ENCODE results near the gene PSMB1.
"Not testable (repeated sequence)": the region's sequence is repeated elsewhere in the genome, so short reads cannot be mapped to it uniquely, and the experiment has no call there.

The PSMB1 gene

DNA sequence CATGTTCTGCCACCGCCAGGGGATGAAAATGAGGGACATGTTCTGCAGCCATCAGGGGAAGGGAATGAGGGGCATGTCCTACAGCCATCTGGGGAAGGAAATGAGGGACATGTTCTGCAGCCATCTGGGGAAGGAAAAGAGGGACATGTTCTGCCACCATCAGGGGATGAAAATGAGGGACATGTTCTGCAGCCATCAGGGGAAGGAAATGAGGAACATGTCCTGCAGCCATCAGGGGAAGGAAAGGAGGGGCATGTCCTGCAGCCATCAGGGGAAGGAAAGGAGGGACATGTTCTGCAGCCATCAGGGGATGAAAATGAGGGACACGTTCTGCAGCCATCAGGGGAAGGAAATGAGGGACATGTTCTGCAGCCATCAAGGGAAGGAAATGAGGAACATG, 50.8 kb downstream of the PSMB1 start:
- not testable (repeated sequence) for DNase-seq

DNA sequence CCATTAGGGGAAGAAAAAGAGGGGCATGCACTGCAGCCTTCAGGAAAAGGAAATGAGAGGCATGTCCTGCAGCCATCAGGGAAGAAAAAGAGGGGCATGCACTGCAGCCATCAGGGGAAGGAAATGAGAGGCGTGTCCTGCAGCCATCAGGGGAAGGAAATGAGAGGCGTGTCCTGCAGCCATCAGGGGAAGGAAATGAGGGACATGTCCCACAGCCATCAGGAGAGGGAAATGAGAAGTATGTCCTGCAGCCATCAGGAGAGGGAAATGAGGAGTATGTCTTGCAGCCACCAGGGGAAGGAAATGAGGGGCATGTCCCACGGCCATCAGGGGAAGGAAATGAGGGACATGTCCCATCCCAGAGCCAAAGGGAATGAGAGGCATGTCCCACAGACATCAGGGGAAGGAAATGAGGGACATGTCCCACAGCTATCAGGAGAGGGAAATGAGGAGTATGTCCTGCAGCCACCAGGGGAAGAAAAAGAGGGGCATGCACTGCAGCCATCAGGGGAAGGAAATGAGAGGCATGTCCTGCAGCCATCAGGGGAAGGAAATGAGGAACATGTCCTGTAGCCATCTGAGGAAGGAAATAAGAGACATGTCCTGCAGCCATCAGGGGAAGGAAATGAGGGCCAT, 52.0 kb downstream of the PSMB1 start:
- no peak for DNase-seq

DNA sequence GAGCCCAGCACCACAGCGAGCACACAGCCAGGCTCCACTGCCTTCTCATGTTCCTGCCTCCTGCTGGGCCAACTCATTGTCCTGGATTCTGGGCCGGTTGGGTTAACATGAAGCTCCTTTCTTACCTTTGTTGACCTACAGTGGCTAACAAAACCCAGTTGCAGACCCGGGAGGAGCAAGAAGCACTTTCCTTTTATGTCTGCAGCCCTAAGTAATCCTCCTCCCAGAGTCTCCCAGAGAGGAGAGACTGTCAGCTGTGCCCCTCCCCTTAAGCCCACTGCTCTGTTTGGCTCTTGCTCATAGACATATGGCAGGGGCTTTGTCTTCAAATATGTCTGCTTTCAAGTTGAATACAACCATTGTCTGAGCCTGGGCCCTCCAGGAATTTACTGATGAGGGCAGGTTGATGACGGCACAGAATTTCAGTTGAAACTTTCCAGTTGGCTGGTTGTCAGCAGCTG, 55.2 kb downstream of the PSMB1 start:
- DNase-seq = no peak

- no peak for DNase-seq
These were observed 59.8 kb downstream of the PSMB1 start for GRCh38 chr6:170493354-170493753.

GRCh38 chr6:170490259-170490658, 62.8 kb downstream of the PSMB1 start:
- no peak for DNase-seq

DNA sequence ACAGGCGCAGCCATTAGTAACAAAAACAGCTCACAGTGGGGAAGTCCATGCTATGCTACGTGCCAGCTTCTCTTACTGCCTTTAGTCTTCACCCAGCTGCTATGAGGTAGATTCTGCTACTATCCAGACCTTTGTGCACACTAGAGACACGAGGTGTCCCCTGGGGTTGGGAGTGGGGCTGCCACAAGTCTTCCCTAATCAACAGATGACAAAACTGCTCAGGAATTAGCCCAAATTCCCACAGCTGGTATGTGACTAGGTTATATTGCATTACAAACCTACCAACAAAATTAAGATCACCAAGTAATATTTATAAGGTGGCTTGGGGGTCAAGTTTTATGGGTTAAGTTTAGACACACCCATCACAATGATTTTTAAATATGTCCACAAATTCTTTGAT, 63.3 kb downstream of the PSMB1 start:
- no peak for DNase-seq

DNA sequence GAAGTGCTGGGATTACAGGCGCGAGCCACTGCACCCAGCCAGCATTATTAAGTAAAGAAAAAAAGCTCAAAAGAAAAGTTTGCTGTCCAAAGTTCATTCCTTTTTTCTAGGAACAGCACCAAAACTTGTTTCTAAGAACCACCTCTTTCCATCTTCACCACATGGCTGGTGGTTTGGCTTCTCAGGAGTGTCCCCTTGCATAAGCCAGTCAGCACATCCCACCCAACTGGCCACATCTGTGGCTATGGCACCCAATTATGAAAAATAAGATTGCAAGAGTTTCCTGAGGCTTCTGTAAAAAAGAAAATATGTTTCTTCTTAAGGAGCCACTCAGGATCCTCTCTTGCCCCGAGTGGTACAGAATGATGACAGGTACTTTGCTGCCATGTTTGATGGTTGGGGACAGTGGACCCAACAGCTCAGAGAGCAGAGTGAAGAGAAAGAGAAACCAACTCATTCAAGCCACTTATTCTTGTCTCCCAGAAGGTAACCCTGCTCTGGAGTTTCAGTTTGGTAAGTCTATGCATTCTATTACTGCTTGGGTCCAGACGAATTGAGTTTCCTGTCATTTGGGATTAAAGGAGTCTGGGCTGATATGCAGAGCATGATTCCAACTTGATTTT, 65.3 kb downstream of the PSMB1 start:
- no peak for DNase-seq

DNA sequence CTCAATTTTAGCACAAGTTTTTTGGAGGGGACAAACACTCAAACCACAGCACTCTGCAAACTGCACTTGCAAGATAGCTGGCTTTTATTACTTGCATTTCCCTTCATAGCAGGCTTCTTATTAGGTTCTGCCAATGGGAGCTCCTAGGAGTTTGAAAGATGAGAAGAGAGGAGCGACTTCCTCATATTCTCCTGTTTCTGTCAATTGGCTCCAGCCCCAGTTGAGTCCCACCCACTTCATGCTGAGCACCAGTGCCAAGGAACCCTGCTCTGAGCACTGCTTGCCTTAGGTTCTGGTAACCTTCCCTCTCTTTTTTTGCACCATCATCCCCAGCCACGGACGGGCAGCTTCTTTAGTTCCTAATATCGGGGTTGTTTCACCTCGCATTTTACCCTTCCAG, 67.9 kb downstream of the PSMB1 start:
- DNase-seq = no peak

All from stimulated activated naive CD4-positive, alpha-beta T cell treated with Interleukin-2 at 50 U/mL for 16 hours (primary cell).